Testis (tissue), 2 donors: ENCODE measurements around the gene DHX30.

Experiments
- CTCF ChIP-seq, 3 experiments: fragments of 450-650 bp in 2 of 3; fragments of 200-600 bp in 1 of 3; sonication (generic) in 1 of 3; IDR thresholded peaks; one replicate each; pipeline ENCODE4 v1.5.1; 2016 to 2019; ENCODE audit warnings: antibody characterized with exemption in 3 of 3, mild to moderate bottlenecking in 2 of 3, moderate library complexity in 1 of 3
- POLR2A ChIP-seq: fragments of 450-650 bp; IDR thresholded peaks from one replicate; pipeline ENCODE4 v1.6.1; 2017; ENCODE audit warnings: antibody characterized with exemption, mild to moderate bottlenecking, moderate library complexity

GRCh38 chr3:47870156-47870555 lies 67.2 kb downstream of the DHX30 start:
- TF ChIP-seq POLR2A = no peak
- no peak for TF ChIP-seq CTCF (IDR thresholded peaks at IDR 0.05)
